Uterus (tissue), 2 donors: ENCODE results near the gene MAPRE2.

Experiments
- CTCF ChIP-seq, 4 experiments: fragments of 200-600 bp in 2 of 4; fragments of 450-650 bp in 2 of 4; sonication (generic) in 2 of 4; IDR thresholded peaks; one replicate each; pipeline ENCODE4 v1.5.1; 2016 to 2019; ENCODE audit warnings: antibody characterized with exemption in 4 of 4, mild to moderate bottlenecking in 2 of 4, moderate library complexity in 1 of 4
- POLR2A ChIP-seq, 2 donors: fragments of 450-650 bp; IDR thresholded peaks; one replicate each; pipeline ENCODE4 v1.6.1; 2016; ENCODE audit warnings: antibody characterized with exemption in 2 of 2, mild to moderate bottlenecking in 1 of 2, moderate library complexity in 1 of 2

- TF ChIP-seq POLR2A (IDR thresholded peaks at IDR 0.05) (no peak), CTCF (IDR thresholded peaks at IDR 0.05) (no peak)
Observed at GRCh38 chr18:35087726-35088125, 46.5 kb downstream of the MAPRE2 start.
